Measurements from ENCODE around the gene PHF23. TPM values are rescaled to one million over a fixed set of nuclear protein-coding genes. Genes with fewer than 3 reads are reported as not detected.

PHF23 gene
- polyA plus RNA-seq (2012; ENCODE audit: missing spikeins) = 20.0 TPM

DNA sequence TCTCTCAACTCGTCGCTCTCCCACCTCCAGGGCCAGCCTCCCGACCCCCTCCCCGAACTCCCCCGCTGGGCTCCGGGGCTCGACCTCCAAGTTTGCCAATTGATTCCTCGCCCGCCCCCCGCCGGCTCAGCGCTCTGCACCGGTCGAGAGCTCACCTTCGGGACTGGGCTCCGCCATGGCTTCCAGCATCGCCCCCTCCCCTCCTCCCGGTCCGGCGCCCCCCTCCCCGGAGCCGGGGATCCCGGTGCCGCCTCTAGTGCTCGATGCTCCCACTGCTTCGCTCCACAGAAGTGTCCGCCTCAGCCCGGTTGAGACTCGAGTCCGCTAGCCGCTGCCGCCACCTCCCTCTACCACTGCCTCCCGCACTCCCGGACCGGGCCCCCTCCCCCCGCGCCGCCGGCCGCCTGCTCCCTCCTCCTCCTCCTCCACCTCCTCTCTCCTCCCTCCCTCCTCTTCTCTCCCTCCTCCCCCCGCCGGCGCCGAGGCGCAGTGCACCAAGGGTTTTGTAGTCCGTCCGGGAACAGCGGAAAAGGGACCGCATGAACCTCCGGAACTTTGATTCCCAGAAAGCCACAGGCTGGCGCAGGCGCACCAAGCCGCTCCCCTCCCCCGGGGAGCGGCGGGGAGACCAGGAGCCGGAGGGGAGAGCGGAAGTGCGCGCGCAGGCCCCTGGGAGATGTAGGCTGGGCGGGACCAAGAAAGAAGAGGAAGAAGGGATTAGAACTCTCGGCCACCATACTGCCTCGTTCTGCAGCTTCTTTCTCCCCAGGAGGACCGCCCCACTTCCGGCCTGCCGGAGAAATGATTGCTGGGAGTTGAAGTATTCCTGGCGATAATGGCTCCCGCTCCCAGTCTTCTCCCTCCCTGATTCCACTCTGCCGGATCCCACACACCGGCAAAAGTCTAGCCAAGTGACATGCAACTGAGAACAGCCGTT is at the start of gene PHF23:
Gene PHF23 (minus strand): TSS at position 367 of the 937 bp plus-strand sequence. CDS start 178 bp downstream, at position 189.
- peak; percentile 54; the same call in 1 of the 2 replicates for TF ChIP-seq POLR2A (IDR thresholded peaks at IDR 0.05; ENCODE audit: low read depth, low read length)
- no peak for TF ChIP-seq POLR2AphosphoS5 (IDR thresholded peaks at IDR 0.05; ENCODE audit: low read depth, low read length)
- FAIRE-seq (peak; percentile 94), DNase-seq (ENCODE audit: insufficient read length) (peak; percentile 97)

DNA sequence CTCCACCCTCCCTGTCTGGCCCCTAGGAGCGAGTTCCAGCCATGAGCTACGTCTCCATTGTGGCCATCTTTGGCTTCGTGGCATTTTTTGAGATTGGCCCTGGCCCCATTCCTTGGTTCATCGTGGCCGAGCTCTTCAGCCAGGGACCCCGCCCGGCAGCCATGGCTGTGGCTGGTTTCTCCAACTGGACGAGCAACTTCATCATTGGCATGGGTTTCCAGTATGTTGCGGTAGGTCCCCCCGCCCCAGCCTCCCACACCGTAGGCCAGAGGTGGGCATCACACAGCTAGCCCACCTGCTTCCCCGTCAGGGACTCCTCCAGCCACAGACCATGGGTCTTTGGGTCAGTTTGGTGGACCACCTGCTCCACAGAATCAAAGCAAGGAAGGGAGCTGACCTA is 46.4 kb upstream of the PHF23 start:
- FAIRE-seq (no peak), DNase-seq (ENCODE audit: insufficient read length) (no peak)
- TF ChIP-seq TAF1 (IDR thresholded peaks at IDR 0.05; ENCODE audit: borderline replicate concordance, low read depth, low read length) = no peak
- TF ChIP-seq POLR2AphosphoS5 (IDR thresholded peaks at IDR 0.05; ENCODE audit: low read depth, low read length) = no peak
- no peak for TF ChIP-seq POLR2A (IDR thresholded peaks at IDR 0.05; ENCODE audit: low read depth, low read length)

DNA sequence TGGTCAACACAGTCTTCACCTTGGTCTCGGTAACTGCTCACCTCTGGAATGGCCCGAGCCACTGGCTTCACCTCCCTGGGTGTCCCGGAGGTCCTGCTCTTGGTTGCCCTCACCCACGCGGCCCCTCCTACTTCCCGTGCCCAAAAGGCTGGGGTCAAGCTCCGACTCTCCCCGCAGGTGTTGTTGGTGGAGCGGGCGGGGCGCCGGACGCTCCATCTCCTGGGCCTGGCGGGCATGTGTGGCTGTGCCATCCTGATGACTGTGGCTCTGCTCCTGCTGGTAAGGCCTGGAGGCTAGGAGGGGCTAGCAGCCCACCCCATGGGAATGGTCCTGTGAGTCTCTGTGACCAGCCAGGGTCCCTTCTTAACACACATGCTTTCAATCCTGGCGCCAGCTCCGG is 45.7 kb upstream of the PHF23 start:
- no peak for TF ChIP-seq POLR2AphosphoS5 (IDR thresholded peaks at IDR 0.05; ENCODE audit: low read depth, low read length)
- TF ChIP-seq TAF1 (IDR thresholded peaks at IDR 0.05; ENCODE audit: borderline replicate concordance, low read depth, low read length) = no peak
- no peak for TF ChIP-seq POLR2A (IDR thresholded peaks at IDR 0.05; ENCODE audit: low read depth, low read length)
- no peak for DNase-seq (ENCODE audit: insufficient read length)
- FAIRE-seq = no peak

DNA sequence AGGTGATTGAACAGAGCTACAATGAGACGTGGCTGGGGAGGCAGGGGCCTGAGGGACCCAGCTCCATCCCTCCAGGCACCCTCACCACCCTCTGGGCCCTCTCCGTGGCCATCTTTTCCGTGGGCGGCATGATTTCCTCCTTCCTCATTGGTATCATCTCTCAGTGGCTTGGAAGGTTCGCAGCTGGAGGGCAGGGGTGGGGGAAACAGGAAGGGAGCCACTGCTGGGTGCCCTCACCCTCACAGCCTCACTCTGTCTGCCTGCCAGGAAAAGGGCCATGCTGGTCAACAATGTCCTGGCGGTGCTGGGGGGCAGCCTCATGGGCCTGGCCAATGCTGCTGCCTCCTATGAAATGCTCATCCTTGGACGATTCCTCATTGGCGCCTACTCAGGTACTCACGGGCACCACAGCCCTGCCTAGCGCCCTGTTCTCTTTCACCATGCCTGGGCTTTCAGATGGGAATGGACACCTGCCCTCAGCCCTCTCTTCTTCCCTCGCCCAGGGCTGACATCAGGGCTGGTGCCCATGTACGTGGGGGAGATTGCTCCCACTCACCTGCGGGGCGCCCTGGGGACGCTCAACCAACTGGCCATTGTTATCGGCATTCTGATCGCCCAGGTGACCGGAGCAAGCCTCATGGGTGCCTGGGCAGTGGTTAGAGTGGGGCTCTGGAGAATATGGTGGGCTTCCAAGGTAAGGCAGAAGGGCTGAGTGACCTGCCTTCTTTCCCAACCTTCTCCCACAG is 44.4 kb upstream of the PHF23 start:
- FAIRE-seq = no peak
- no peak for DNase-seq (ENCODE audit: insufficient read length)

DNA sequence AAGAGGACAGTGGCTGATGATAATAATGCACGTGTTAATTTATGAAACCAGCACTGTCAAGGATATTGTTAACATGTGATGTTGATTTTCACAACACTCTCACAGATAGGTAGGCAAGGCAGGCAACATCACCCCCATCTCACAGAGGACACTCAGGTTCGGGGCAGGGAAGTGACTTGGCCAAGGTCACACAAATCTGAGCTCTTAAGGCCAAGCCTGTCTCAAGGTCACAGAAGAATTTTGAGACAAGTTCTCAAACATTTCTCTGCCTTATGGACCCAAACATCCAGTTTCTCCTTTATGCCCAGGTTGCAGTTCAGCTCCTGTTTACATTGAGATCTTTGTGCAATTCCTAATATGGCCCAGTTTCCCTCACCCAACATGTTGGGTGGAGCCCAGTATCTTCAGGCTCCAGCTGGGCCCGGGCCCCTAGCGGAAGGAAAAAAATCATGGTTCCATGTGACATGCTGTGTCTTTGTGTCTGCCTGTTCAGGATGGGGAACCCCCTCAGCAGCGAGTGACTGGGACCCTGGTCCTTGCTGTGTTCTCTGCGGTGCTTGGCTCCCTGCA is 43.6 kb upstream of the PHF23 start:
- no peak for FAIRE-seq
- no peak for DNase-seq (ENCODE audit: insufficient read length)
- no peak for TF ChIP-seq TAF1 (IDR thresholded peaks at IDR 0.05; ENCODE audit: borderline replicate concordance, low read depth, low read length)
- no peak for TF ChIP-seq POLR2AphosphoS5 (IDR thresholded peaks at IDR 0.05; ENCODE audit: low read depth, low read length)
- TF ChIP-seq POLR2A (IDR thresholded peaks at IDR 0.05; ENCODE audit: low read depth, low read length) = no peak

More for the DNA sequence above, 44.4 kb upstream of the PHF23 start:
- TF ChIP-seq TAF1 (IDR thresholded peaks at IDR 0.05; ENCODE audit: borderline replicate concordance, low read depth, low read length) = no peak
- no peak for TF ChIP-seq POLR2AphosphoS5 (IDR thresholded peaks at IDR 0.05; ENCODE audit: low read depth, low read length)
- no peak for TF ChIP-seq POLR2A (IDR thresholded peaks at IDR 0.05; ENCODE audit: low read depth, low read length)

DNA sequence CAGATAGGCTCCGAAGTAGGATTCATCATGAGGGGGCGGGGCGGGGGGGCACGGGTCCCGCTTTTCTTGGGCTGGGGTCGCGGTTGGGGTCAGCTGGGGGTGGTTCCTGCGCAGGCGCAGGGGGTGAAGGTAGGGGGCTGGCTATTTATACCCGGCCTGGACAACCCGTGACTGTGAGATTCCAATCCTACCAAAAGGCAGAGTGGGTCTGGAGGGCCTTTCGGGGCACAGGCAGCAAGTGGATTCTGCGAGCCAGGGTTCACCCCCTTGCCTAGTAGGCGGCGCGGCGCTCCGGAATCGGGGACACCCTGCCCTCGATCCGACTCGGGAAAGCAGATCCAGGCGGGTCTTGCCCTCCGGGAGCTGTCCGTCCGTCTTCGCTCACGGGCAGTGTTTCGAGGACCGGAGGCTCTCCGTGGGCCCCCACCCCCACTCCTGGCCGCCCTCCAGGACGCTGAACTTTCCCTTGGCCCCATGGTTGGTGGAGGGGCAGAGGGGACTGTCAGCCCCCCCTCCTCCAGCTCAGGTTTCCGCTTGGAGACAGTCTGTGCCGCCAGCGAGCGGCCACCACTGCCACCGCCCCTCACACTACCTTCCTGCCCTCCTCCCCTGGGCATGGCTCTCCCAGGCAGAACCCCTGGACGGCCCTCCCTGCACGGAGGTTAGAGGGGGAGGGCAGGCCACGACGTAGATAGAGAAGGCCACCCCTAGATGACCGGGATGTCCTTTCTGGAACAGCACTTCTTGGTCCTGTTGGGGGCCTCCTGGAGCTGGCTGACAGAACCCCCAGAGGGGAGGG is 42.9 kb upstream of the PHF23 start:
- no peak for DNase-seq (ENCODE audit: insufficient read length)
- TF ChIP-seq TAF1 (IDR thresholded peaks at IDR 0.05; ENCODE audit: borderline replicate concordance, low read depth, low read length) (no peak), POLR2A (IDR thresholded peaks at IDR 0.05; ENCODE audit: low read depth, low read length) (no peak), POLR2AphosphoS5 (IDR thresholded peaks at IDR 0.05; ENCODE audit: low read depth, low read length) (no peak)
- FAIRE-seq = peak; percentile 21

DNA sequence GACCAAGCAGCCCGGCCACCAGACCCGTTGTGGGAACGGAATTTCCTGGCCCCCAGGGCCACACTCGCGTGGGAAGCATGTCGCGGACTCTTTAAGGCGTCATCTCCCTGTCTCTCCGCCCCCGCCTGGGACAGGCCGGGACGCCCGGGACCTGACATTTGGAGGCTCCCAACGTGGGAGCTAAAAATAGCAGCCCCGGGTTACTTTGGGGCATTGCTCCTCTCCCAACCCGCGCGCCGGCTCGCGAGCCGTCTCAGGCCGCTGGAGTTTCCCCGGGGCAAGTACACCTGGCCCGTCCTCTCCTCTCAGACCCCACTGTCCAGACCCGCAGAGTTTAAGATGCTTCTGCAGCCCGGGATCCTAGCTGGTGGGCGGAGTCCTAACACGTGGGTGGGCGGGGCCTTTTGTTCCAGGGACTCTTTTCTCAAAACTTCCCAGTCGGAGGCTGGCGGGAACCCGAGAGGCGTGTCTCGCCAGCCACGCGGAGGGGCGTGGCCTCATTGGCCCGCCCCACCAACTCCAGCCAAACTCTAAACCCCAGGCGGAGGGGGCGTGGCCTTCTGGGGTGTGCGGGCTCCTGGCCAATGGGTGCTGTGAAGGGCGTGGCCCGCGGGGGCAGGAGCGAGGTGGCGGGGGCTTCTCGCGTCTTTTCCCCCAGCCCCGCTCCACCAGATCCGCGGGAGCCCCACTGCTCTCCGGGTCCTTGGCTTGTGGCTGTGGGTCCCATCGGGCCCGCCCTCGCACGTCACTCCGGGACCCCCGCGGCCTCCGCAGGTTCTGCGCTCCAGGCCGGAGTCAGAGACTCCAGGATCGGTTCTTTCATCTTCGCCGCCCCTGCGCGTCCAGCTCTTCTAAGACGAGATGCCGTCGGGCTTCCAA is 42.1 kb upstream of the PHF23 start, which contains the start of gene SLC2A4:
Gene SLC2A4 (plus strand): TSS at position 645 of the 879 bp plus-strand sequence. CDS start 217 bp downstream, at position 862.
- TF ChIP-seq POLR2A (IDR thresholded peaks at IDR 0.05; ENCODE audit: low read depth, low read length) (no peak), POLR2AphosphoS5 (IDR thresholded peaks at IDR 0.05; ENCODE audit: low read depth, low read length) (no peak), TAF1 (IDR thresholded peaks at IDR 0.05; ENCODE audit: borderline replicate concordance, low read depth, low read length) (no peak)
- DNase-seq (ENCODE audit: insufficient read length) = peak; percentile 98
- FAIRE-seq = peak; percentile 98

DNA sequence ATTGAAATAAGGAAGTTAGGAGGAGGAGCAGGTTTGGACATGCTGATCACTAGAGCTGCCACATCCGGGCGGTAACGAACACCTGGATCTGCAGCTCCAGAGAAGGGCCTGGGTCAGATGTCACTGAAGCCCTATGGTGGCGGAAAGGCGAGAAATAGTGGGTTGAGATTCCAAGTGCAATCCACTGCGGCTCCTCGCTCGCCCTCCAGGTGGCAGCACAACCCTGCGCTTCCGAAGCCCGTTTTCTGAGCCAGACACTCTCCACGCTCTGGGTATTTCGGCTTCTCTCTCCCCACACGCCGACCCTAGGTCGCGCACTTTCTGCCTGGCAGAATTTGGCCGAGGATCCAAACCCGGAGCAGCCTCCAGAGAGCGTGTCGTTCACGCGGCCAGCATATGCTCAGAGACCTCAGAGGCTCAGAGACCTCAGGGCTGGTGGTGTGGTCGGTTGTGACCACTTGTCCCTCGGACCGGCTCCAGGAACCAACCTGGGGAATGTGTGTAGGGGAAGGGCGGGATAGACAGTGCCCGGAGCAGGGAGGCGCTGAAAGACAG is 41.3 kb upstream of the PHF23 start:
- DNase-seq (ENCODE audit: insufficient read length) (peak; percentile 81), FAIRE-seq (peak; percentile 81)

DNA sequence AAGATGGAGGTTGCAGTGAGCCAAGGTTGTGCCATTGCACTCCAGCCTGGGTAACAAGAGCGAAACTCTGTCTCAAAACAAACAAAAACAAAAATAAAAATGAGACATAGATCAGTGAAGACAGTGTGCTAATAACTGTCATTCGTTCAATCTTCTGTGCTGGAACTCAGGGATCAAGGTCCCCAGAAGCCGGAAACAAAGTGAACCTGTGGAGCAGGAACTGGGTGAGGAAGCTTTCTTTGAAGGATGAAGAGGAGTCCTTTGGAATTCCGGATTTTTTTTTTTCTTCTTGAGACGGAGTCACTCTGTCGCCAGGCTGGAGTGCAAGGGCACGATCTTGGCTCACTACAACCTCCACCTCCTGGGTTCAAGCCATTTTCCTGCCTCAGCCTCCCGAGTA is 40.2 kb upstream of the PHF23 start:
- FAIRE-seq = no peak

More for the DNA sequence above, 41.3 kb upstream of the PHF23 start:
- TF ChIP-seq POLR2AphosphoS5 (IDR thresholded peaks at IDR 0.05; ENCODE audit: low read depth, low read length) = no peak
- no peak for TF ChIP-seq TAF1 (IDR thresholded peaks at IDR 0.05; ENCODE audit: borderline replicate concordance, low read depth, low read length)
- TF ChIP-seq POLR2A (IDR thresholded peaks at IDR 0.05; ENCODE audit: low read depth, low read length) = no peak

More for the DNA sequence above, 40.2 kb upstream of the PHF23 start:
- TF ChIP-seq POLR2A (IDR thresholded peaks at IDR 0.05; ENCODE audit: low read depth, low read length) (no peak), POLR2AphosphoS5 (IDR thresholded peaks at IDR 0.05; ENCODE audit: low read depth, low read length) (no peak), TAF1 (IDR thresholded peaks at IDR 0.05; ENCODE audit: borderline replicate concordance, low read depth, low read length) (no peak)
- no peak for DNase-seq (ENCODE audit: insufficient read length)
